HG03196 (cell line): ENCODE results near the gene SMC2.

Experiments used
- ATAC-seq: cut with Tn5 transposase; IDR thresholded peaks from one replicate; pipeline ENCODE4 v1.9.1; 2021; ENCODE audit not compliant: unreplicated experiment

SMC2 gene

DNA sequence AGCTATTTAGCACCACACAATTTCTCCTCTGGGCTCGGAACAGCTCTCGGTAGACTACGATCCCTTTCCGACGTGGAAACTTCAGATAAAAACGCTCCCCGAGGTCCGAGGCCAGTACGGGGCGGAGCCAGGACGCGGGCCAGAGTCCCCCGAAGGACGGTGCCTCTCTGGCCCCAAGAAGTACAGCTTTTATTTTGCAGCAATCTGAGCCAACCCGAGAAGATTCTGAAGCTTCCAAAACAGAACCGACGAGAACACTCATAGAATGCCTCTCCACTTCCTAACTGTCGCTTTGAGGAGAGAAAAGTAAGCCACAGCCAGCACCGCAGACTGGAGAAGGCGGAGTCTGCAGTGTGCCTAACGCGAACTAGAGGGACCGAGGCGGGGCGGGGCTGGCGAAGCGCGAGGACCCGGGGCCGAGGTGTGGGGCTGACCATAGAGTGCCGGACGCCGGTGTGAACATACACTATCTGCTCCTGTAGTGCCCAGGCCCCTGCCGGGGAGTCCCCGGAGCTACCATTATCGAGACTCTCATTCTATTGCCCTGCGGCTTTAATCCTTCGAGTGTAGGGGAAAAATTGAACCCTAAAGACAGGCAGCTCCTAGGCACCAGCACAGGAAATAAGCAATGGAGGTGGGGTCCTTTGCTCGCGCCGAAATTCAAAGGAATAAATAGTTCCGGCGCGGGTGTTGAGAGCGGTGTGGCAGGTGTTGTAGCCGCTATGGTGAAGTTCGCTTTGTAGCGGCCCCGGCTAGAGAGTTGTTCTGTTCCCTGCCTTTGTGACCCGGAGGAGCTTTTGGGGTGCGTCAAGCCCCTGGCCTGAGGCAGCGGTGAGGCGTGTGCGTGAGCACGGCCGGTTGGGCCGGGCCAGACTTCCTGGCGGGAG, at the start of gene SMC2:
TSS of gene SMC2 (plus strand) at position 663 of the 887 bp plus-strand sequence. CDS start 1,076 bp downstream, outside the sequence.
- ATAC-seq: peak; percentile 96

DNA sequence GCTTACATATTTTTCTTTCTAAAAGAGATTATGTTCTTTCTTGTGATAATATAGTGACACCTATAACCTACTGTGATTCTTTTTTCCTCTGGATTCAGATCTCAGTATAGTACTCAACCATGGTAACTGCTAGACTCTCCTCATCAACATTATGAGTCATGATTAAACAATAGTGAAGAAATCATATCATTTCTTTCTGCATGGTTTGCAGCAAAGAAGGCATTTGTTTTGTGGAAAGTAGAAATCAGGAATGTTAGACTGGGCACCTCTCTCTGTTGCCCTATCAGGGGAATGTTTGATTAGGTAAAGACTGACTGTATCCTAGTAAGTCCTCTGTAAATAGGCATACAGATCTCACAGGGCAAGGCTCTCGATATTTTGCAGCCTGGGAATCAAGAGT, 25.6 kb upstream of the SMC2 start:
- no peak for ATAC-seq

DNA sequence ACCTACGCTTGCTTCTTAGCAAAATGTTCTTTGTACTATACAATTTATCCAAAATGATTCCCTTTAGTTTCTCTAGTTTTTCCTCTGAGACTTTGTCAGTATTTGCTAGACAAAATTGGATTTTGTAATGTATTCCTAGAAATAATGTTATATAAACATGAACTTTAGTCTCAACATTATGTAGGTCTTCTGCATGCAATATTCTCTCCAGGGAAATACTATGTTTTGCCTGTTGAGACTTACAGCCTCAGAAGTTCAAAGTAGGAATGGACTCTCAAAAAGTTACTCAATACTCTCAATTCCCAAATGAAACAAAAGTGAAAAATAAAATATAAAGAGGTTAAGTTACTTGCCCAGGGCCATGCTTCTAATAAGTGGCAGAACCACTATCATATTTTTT, 24.8 kb upstream of the SMC2 start:
- ATAC-seq: no peak

DNA sequence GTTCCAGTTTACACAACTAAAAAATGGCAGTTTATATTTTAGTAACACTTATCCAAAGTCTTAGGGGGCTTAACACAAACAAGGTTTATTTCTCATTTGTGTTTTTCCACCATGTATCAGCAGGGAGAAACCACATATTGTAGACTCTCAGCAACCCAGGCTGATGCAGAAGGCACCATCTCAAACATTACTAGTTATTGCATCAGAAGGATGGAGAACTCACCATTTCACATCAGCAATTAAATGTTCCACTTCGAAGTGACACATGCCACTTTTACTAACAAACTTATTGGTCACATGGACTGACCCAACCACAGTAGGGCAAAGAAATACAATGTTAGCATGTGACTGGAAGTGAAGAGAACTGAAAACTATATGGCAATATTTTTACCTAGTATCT, 22.5 kb upstream of the SMC2 start:
- ATAC-seq: no peak

GRCh38 chr9:104073098-104073769, 20.9 kb upstream of the SMC2 start:
- ATAC-seq: no peak

DNA sequence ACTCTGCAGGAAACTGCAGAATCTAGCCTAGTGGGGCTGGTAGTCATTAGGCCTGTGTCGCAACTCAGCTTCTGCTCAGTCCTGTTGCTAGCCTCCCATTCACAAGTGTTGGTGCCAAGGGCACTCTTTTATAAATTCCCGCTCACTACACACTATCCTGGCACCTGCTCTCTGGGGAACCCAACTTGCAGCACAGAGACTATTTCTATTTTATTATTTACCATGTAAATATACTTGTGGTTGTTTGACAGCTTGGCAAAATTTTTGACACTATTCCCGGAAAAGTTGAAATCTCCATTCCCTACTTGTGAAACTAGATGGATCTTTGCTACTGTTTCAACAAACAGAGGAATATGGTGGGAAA, 20.4 kb upstream of the SMC2 start:
- no peak for ATAC-seq

- ATAC-seq: no peak
Measured at GRCh38 chr9:104074876-104075275, 19.2 kb upstream of the SMC2 start.

DNA sequence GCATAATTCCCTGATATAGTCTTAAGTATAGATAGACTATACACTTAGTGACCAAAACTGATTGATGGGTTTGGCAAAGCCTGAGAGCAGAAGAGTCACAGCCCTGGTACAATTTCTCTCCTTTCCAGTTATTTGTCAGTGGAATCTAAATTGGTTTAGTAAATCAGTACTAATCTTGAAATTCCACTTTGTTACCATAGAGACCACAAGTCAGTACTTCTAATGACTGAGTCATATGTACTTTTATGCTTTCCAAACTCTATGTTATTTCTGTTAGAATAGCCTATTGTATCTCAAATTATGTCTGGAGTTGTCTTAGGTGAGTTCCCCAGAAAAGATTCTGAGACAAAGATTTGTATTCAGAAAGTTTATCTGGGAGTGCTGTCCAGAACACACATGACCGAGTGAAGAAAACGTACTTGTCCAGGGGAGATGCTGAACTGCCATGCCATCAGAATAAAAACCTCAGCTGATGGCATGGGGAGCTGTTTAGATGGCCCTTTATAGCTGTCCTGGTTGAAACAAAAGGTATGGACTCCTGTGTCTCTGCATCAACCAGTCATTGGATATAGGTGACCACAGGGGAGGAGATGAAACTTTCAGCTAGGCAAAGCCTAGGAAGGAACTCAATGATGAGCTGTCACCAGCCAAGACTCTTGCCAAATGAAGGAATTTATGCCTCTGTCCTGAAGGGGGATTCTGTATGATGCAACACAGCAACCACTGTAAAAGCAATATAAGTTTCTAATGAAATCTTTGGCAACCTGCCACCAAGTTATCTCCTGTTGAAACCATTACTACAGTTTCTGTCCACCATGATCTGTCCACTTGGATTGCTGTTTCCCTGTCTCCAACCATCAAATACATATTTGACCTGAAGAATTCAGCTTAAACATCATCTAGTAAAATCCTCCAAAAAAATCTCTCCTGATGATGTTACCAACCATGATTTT, 18.0 kb upstream of the SMC2 start:
- ATAC-seq: no peak

DNA sequence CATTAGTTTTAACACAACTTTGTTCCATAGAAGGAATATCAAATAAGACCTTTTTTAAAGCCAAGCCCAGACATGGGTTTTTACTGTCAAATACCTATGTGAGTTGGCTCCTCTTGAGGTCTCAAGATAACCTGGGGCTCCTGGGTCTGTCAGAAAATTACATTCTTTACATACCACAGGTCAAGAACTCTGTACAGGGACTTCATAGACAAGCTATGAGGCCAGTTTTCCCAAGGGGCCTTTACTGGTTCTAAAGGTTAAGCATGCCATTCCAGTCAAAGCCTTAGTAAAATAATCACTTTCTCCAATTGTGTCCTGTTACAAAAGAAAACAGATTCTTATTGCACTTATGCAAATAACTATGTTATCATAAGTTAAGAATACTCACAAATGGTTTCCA, 15.5 kb upstream of the SMC2 start:
- no peak for ATAC-seq

GRCh38 chr9:104080983-104081382, 13.1 kb upstream of the SMC2 start:
- ATAC-seq: no peak

DNA sequence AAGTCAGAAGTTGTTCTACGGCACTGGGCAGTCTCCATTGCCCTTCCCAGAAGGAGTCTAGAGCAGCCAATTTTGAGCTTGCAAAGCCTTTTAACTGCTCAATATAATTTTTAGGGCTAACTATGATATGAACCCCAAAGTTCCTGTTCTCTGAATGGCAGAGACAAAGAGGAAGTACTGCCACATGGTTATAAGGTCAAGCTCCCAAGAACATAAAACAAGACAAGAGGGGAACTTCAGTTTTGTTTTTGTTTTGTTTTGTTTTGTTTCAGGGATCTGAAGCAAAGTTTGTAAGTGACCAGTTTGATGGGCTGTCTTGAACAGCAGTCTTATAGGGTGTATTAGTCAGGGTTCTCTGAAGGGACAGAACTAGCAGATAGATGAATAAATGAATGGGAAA, 11.9 kb upstream of the SMC2 start:
- no peak for ATAC-seq

GRCh38 chr9:104085525-104085924, 8.6 kb upstream of the SMC2 start:
- ATAC-seq: no peak

DNA sequence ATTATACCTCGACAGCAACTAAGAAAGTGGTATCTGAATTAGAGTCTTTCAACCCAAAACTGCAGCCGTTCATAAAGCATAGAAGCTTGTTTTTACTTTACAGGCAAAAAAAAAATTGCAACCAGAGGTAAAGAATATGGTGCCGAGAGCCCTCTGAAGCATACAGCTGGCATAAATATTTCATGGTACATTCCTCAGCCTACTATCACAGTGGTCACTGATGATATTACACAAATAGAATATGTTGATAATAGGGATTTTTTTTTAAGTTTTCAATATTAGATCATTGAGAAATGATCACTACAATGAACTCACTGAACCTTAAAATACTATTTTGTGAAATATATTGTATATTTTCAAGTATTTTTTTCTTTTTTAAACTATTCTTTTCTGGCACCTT, 6.2 kb upstream of the SMC2 start:
- ATAC-seq: no peak

- ATAC-seq: no peak
Measured at GRCh38 chr9:104088416-104088815, 5.7 kb upstream of the SMC2 start.

GRCh38 chr9:104090578-104090977, 3.5 kb upstream of the SMC2 start:
- ATAC-seq: no peak

GRCh38 chr9:104091116-104091515, 3.0 kb upstream of the SMC2 start:
- no peak for ATAC-seq

GRCh38 chr9:104091708-104092107, 2.4 kb upstream of the SMC2 start:
- ATAC-seq: no peak

DNA sequence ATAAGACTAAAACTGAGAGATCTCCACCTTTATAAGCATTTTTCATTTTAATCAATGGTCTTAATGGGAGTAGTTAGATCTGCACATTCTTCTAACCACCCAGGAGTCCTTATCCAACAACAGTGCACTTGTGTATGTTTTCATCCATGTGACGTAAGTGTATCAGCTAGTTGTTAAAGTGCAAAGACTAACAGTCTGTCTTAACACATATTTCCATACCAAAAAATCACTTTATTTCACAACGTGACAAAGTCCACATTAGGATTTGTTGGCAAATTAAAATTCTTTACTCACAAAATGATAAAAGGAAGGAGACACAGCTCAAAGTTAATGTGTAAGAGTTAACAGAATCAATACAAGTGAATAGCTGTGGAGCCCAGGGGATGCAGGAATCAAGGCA, 1.9 kb upstream of the SMC2 start:
- no peak for ATAC-seq

DNA sequence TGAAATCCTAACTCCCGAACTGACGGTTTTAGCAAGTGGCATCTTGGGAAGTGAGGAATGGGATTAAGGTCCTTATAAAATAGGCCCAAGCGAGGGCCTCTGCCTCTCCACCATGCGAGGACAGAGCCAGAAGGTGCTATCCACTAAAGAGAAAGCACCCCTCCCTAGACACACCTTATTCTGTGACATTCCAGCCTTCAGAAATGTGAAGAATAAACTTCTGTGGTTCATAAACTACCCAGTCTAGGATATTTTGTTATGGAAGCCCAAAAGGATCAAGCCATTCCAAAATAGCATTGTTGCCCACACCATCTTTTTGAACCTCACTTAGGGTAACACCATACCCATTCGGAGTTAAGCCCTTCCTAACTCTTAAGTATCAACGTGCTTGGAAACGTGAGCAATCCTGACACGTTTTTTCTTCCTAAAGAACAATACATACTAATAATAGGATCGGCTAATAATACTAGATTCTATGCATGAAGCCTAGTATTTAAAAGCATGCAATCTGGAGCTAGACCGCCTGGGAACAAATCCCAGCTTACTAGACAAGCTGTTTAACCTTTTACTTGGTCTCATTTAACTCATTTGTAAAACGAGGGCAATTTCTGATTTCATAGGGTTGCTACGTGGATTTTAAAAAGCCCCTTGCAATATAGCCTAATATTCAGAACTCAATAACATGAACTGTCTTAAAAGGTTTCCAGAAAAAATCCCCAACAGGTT, 1.1 kb upstream of the SMC2 start:
- no peak for ATAC-seq

- ATAC-seq: peak; percentile 8
Measured at GRCh38 chr9:104094534-104095015, 466 bp downstream of the SMC2 start.

DNA sequence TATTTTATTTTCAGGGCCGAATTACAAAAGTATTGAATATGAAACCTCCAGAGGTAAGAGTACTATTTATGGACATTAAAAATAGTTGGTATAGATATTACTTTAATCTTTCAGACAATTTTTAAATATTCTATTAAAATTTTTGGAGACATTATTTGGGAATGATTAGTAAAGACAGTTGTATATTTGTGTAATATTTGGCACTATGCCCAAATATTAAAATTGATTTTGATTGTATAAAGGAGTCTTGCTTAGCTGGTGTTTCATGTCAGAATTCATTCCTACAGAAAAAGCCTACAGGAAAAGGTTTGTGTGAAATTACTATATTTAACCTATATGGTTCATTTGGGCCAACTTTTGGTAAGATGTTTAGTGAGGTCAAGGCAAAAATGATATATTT, 5.5 kb downstream of the SMC2 start:
- ATAC-seq: no peak
